Cardiac fibroblast (primary cell): ENCODE results near the gene SAFB.

ENCODE experiments used
- DNase-seq, 2 donors: peaks; one replicate each; pipeline versions ENCODE4 v3.0.0 to v3.0.0-alpha.2; 2010; ENCODE audit warnings: low read depth in 2 of 2
- H3K4me3 ChIP-seq, 2 donors: replicated peaks in 1 of 2; 1 replicate in 1 of 2; 2 replicates in 1 of 2; pipeline ENCODE4 v1.5.1; 2011; ENCODE audit warnings: low read depth in 2 of 2, low read length in 2 of 2, mild to moderate bottlenecking in 2 of 2, moderate library complexity in 1 of 2
- TF ChIP-seq, protein P1 (sequence below): IDR thresholded peaks from one replicate; pipeline ENCODE4 v1.5.1; 2011; ENCODE audit warnings: low read depth, mild to moderate bottlenecking, low read length, inconsistent platforms

Gene SAFB

DNA sequence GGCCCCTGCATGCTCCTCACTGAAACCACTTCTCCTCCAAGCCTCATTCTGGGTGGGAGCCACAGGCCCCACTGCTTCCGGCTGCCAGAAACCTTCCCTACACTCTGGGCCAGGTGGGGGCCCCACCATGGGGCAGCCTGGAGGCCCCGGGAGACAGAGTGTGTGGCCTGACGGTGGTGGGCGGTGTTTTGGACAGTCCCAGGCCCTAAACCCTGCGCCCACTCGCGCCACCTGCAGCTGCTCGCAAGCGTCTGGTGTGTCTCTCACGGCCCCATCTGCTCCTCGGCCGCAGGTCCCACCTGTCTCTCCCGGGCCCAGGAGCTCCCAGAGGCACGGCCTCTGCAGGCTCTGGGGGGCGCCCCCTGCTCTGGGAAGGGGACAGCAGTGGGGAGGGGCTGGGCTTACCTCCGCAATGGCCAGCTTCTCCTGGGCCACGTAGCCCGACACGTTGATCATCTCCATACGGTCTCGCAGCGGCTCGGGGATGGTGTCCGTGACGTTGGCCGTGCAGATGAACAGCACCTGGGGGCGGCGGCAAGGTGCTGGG lies 72.8 kb downstream of the SAFB start:
- TF ChIP-seq, protein P1, sequence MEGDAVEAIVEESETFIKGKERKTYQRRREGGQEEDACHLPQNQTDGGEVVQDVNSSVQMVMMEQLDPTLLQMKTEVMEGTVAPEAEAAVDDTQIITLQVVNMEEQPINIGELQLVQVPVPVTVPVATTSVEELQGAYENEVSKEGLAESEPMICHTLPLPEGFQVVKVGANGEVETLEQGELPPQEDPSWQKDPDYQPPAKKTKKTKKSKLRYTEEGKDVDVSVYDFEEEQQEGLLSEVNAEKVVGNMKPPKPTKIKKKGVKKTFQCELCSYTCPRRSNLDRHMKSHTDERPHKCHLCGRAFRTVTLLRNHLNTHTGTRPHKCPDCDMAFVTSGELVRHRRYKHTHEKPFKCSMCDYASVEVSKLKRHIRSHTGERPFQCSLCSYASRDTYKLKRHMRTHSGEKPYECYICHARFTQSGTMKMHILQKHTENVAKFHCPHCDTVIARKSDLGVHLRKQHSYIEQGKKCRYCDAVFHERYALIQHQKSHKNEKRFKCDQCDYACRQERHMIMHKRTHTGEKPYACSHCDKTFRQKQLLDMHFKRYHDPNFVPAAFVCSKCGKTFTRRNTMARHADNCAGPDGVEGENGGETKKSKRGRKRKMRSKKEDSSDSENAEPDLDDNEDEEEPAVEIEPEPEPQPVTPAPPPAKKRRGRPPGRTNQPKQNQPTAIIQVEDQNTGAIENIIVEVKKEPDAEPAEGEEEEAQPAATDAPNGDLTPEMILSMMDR = no peak
- H3K4me3 ChIP-seq = no peak overlapping the region
- DNase-seq = no peak

DNA sequence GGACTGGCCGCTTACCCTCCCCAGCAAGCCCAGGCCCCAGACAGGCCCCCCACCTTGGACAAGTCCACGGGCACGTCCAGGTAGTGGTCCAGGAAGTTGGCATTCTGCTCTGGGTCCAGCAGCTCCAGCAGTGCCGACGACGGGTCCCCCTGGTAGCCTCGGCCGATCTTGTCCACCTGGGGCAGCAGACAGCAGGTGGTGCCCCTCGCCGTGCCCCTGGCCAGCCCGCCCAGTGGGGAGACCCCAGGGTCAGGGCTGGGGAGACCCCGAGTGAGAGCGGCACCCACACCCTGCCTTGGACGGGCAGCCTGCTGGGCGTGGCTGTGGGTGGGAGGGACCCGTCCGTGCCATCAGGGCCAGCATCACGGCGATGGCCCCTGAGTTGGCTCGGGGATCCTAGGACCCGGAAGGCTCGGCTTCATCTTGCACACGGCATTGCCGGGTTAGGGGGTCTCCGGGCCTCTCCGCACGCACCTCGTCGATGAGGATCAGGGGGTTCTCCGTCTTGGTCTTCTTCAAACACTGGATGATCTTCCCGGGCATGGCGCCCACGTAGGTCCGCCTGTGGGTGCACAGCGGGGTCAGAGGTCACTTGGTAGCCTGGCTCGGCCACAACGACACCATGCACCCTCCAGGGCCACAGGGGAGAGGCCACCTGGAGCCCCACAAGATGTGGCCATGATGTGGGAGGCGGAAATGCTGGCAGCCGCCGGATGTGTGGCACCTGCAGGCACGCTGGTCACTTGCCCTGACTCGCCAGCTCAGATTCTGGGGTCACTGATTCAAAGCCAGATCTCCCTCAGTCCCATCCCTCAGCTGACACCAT lies 73.5 kb downstream of the SAFB start:
- no peak for DNase-seq
- TF ChIP-seq, protein P1 = no peak
- no peak overlapping the region for H3K4me3 ChIP-seq

DNA sequence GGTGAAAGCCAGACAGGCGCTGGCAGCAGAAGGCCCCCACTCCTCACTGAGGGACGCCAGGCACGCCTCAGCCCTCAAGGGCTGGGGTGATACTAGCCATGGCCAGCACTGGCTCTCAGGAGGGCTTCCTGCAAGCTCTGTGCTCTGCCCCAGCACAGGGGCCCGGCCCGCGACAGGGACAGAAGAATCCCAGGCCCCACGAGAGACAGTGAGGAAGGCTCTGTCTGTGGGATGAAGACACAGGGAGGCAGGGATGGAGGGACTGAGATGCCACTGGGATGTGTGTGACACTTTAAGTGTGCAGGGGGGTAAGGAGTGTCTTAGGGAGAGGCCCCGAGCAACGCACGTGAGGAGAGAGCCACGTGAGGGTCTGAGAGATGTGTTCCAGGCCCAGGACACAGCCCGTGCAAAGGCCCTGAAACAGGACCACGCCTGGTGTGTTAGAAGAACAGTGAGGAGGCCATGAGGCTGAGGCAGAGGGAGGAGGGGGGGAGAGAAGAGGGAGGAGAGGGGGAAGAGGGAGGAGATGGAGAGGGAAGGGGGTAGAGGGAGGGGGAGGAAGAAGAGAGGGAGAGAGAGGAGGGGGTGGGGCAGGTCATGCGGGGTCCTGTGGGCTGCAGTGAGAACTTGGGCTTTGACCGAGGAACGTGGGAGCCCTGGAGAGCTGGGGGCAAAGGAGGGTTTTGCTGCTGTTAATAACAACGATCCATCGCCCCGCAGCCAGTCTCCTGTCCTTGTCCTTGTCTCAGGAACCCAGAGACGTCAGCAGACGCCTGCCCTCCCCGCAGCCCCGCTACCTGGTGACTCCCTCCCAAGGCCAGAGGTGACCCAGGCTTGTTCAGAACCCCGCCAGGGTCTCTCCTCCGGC lies 74.4 kb downstream of the SAFB start:
- no peak for DNase-seq
- H3K4me3 ChIP-seq = no peak overlapping the region
- TF ChIP-seq, protein P1 = no peak

DNA sequence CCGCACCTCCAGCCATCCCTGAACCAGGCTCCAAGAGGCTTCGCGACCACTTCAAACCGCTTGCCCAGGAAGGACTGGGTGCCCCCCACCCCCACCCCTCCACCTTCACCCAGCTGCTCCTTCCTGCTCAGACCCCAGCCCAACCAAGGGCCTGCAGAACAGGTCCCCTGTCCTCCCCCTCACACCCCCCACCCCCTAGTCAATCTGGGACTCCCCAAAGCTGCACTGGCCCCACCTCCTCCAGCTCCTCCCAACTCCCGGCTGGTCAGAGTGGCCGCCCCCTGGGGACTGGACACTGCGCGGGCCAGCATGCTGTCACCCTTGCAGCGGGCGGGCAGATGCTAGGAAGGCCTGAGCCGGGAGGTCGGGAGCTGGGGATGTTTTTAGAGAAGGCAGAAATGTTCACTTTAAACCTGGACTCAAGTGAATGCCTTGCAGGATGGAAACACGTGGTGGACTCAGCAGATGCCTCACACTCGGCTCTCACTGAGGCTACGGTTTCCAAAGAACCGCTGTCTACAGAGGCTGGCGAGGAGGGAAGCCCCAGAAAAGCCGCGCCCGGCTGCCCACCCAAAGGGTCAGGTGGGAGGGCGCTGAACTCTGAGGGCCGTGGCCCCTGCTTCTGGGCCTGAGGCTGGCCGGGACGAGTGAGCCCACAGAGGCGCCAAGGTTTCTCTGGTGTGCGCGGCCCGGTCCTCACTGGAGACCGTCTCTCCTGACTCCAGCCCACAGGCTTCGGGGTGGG lies 75.2 kb downstream of the SAFB start:
- TF ChIP-seq, protein P1 = no peak
- no peak for DNase-seq
- no peak overlapping the region for H3K4me3 ChIP-seq

DNA sequence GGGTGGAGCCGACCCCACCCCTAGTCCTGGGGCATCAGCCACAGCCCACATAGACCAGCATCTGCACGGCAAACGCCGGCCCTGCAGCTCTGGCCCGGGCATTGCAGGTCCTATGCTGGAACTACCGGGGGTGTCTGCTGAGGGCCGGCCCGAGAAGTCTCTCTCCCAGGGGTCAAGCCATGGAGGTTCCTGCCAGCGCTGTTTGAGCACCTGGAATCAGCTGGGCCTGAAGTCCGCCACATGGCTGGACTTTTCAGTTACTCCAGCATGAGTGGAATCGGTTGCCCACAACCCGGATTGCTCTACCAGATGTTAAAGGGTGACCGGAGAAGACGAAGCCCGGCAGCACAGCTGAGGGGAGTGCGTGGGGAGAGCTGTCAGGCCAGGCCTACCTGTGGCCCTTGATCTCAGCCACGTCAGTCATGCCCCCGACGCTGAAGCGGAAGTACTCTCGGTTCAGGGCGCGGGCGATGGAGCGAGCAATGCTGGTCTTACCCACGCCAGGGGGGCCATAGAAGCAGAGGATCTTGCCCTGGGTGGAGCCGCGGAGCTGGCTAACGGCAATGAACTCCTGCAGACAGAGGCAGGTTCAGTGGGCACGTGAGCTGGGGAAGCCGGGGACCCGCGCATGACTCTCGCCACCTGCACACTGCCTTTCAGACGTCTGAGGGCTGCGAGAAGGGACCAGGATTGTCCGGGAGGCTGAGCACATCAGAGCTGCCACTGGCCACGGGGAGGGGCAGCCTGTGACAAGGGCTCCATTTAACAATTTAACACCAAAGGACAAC lies 75.9 kb downstream of the SAFB start:
- no peak for DNase-seq
- TF ChIP-seq, protein P1 = no peak
- H3K4me3 ChIP-seq = no peak overlapping the region
